ENCODE data around the gene LMF1. TPM values are rescaled to one million over a fixed set of nuclear protein-coding genes. Genes with fewer than 3 reads are reported as not detected.

The LMF1 gene
- total and polyA plus RNA-seq, 9 of the 15 experiments (the other 6 are each of a cell fraction or from before 2014, with no cell fraction given) = 0.11 to 1.6 (median 0.55) TPM; not detected in 1

DNA sequence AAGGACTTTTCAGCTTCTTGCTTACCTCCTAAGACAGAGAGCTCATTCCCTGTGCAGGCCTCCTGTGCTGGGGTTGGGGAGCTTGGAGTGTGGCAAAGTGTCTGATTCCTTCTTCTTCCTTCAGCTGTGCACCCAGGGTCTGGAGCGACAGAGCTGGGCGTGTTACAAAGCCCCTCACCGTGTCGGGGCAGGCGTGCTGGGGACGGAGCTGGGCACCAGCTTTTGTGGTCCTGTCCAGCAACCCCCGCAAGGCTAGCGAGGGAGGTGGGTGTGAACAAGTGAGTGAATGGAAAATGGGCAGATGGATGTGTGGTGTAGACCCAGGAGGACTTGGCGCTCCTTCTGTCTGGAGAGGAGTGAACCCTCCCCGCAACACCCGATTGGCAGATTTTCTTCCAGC is 34.5 kb upstream of the LMF1 start:
- TF ChIP-seq TSC22D4 (tag; IDR thresholded peaks at IDR 0.05) (no peak), POLR3A (IDR thresholded peaks at IDR 0.05; ENCODE audit: borderline replicate concordance, extremely low read depth, insufficient read depth, insufficient read length) (no peak), ZC3H11A (IDR thresholded peaks at IDR 0.05; ENCODE audit: low read depth, low read length) (no peak), ZNF444 (CRISPR knock-in tag; IDR thresholded peaks at IDR 0.05) (no peak)
- TF ChIP-seq, protein P1, sequence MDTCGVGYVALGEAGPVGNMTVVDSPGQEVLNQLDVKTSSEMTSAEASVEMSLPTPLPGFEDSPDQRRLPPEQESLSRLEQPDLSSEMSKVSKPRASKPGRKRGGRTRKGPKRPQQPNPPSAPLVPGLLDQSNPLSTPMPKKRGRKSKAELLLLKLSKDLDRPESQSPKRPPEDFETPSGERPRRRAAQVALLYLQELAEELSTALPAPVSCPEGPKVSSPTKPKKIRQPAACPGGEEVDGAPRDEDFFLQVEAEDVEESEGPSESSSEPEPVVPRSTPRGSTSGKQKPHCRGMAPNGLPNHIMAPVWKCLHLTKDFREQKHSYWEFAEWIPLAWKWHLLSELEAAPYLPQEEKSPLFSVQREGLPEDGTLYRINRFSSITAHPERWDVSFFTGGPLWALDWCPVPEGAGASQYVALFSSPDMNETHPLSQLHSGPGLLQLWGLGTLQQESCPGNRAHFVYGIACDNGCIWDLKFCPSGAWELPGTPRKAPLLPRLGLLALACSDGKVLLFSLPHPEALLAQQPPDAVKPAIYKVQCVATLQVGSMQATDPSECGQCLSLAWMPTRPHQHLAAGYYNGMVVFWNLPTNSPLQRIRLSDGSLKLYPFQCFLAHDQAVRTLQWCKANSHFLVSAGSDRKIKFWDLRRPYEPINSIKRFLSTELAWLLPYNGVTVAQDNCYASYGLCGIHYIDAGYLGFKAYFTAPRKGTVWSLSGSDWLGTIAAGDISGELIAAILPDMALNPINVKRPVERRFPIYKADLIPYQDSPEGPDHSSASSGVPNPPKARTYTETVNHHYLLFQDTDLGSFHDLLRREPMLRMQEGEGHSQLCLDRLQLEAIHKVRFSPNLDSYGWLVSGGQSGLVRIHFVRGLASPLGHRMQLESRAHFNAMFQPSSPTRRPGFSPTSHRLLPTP (IDR thresholded peaks at IDR 0.05; ENCODE audit: borderline replicate concordance, extremely low read depth, insufficient read length) = no peak
- TF ChIP-seq, protein P2, sequence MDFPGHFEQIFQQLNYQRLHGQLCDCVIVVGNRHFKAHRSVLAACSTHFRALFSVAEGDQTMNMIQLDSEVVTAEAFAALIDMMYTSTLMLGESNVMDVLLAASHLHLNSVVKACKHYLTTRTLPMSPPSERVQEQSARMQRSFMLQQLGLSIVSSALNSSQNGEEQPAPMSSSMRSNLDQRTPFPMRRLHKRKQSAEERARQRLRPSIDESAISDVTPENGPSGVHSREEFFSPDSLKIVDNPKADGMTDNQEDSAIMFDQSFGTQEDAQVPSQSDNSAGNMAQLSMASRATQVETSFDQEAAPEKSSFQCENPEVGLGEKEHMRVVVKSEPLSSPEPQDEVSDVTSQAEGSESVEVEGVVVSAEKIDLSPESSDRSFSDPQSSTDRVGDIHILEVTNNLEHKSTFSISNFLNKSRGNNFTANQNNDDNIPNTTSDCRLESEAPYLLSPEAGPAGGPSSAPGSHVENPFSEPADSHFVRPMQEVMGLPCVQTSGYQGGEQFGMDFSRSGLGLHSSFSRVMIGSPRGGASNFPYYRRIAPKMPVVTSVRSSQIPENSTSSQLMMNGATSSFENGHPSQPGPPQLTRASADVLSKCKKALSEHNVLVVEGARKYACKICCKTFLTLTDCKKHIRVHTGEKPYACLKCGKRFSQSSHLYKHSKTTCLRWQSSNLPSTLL (IDR thresholded peaks at IDR 0.05) = no peak
- TF ChIP-seq, protein P3, sequence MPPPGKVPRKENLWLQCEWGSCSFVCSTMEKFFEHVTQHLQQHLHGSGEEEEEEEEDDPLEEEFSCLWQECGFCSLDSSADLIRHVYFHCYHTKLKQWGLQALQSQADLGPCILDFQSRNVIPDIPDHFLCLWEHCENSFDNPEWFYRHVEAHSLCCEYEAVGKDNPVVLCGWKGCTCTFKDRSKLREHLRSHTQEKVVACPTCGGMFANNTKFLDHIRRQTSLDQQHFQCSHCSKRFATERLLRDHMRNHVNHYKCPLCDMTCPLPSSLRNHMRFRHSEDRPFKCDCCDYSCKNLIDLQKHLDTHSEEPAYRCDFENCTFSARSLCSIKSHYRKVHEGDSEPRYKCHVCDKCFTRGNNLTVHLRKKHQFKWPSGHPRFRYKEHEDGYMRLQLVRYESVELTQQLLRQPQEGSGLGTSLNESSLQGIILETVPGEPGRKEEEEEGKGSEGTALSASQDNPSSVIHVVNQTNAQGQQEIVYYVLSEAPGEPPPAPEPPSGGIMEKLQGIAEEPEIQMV (tag; conservative IDR thresholded peaks at IDR 0.05; ENCODE audit: low read depth) = no peak
- no peak for DNase-seq (ENCODE audit: extremely low read depth in 1 of 4, low spot score in 3 of 4)
- no peak overlapping the region for H3K27ac ChIP-seq (ENCODE audit: extremely low read depth, low read depth, low read length)
- H3K4me1 ChIP-seq (replicated peaks in 1 of 2; ENCODE audit: control insufficient read depth in 2 of 2, insufficient read depth in 2 of 2, low read length in 2 of 2) = peaks cover 0 to 24% of the 10 kb centered on the region in 2 experiments; a peak in 2 of 5 replicates
- no peak for ATAC-seq
- in situ Hi-C loops (cut with MboI) (no loop called here), intact Hi-C loops (cut with micrococcal nuclease) (no loop called here)
- H3K9ac ChIP-seq (ENCODE audit: insufficient read depth in 1 of 2, low read depth in 2 of 2, low read length in 2 of 2) = no peak overlapping the region
- FAIRE-seq = no peak
- H3K9me1 ChIP-seq (ENCODE audit: control insufficient read depth, insufficient read depth, low read length) = no peaks in the 10 kb centered on the region
- peaks cover 24 to 84% of the 10 kb centered on the region in 2 experiments; a peak in 4 of 5 replicates for H3K27me3 ChIP-seq (ENCODE audit: control insufficient read depth in 2 of 2, insufficient read depth in 2 of 2, low read length in 2 of 2)
- H3K4me3 ChIP-seq = no peak overlapping the region
- POLR2A ChIA-PET = interaction anchor here (0.7 to 0.8 kb wide), 2 partner anchors 9 to 24 kb away, joined by 3 read pairs; partner anchors contain the start of gene SOX8
- no peaks in the 10 kb centered on the region for H3K79me2 ChIP-seq (ENCODE audit: control insufficient read depth, insufficient read depth, low read length)
- BruUV-seq (replicated peaks) = no TSS peak
- H2AFZ ChIP-seq (ENCODE audit: low read depth, low read length) = no peak overlapping the region
- no peaks in the 10 kb centered on the region for H3K36me3 ChIP-seq (ENCODE audit: control insufficient read depth, insufficient read depth, low read length)
- H3K4me2 ChIP-seq (ENCODE audit: insufficient read depth, low read length) = no peak overlapping the region
- 39% methylated on average over 10 of the region's 11 CpGs for WGBS (ENCODE audit: insufficient coverage, low coverage, missing lambda C conversion rate)
- H3K9me3 ChIP-seq (replicated peaks; ENCODE audit: control insufficient read depth, insufficient read depth, low read depth, low read length) = 0 out of 2 replicates have a peak, but pooled peaks cover 2% of the 10 kb centered on the region
- CTCF ChIA-PET (ENCODE audit: low intra/inter-chr PET ratio) = no interaction called here
- H4K20me1 ChIP-seq (replicated peaks; ENCODE audit: control insufficient read depth, insufficient read depth, low read length) = peaks cover 12% of the 10 kb centered on the region

Data from K562 (cell line).